NCI-H748 treated with DMSO at 0.1 percent for 48 hours (cell line): ENCODE results near the gene ARMC3.
A peak's percentile ranks its signal among the peaks of the same experiment; 100 is the strongest.
"Not testable (repeated sequence)": the region's sequence is repeated elsewhere in the genome, so short reads cannot be mapped to it uniquely, and the experiment has no call there.

Source experiments
- DNase-seq: peaks from one replicate; lab custom pipeline; 2025; lab: John Stamatoyannopoulos, UW

ARMC3 gene

GRCh38 chr10:23051278-23051677 is 123.4 kb downstream of the ARMC3 start:
- no peak for DNase-seq

DNA sequence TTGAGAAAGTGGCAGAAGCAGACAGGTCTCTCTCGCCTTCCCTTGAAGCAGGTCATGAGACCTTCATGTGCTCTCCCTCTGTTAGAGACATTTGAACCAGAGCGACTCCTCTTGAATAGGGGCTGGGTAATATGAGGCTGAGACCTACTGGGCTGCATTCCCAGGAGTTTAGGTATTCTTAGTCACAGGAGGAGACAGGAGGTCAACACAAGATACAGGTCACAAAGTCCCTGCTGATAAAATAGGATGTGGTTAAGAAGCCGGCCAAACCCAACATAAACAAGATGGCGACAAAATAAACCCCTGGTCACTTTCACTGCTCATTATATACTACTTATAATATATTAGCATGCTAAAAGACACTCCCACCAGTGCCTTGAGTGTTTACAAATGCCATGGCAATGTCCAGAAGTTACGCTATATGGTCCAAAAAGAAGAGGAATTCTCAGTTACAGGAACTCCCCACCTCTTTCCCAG is 124.0 kb downstream of the ARMC3 start:
- no peak for DNase-seq

- DNase-seq: no peak
These were observed 125.2 kb downstream of the ARMC3 start for GRCh38 chr10:23053036-23053435.

GRCh38 chr10:23055424-23056185 is 127.8 kb downstream of the ARMC3 start:
- DNase-seq: no peak

DNA sequence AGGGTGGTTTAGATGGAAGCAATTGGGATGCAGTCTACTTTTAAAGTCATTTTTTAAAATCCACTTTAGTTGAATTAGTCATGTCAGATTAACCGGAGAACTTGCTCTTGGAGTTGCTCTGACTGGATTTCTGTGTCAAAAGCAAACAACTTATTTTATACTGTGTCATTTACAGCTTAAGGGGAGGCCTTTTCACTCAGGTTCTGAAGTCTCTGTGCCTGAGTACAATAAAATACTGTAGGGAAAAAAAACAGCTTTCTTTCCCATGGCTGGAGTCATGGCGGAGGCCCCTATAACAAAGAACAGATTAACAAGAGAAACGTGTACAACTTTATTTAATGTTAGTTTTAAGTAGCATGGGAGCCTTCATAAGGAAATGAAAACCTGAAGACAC is 128.3 kb downstream of the ARMC3 start:
- no peak for DNase-seq

DNA sequence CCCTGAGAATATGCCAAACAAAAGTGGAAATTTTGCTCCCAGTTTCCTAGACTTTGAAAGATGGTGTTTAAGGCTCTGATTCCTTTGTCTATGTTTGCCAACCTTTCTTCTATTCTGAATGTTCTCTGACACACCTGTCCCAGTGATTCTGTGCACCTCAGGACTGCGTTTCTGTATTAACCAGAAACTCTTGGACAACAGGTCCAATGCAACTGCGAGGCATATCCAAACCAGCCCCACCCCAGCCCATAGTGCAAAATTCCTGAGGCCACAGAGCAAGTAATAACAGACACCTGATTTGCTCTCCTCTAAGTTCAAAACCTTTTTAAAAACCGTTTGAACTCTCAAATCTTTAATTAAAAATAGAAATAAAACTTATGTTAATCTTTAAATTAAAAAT is 130.5 kb downstream of the ARMC3 start:
- no peak for DNase-seq

DNA sequence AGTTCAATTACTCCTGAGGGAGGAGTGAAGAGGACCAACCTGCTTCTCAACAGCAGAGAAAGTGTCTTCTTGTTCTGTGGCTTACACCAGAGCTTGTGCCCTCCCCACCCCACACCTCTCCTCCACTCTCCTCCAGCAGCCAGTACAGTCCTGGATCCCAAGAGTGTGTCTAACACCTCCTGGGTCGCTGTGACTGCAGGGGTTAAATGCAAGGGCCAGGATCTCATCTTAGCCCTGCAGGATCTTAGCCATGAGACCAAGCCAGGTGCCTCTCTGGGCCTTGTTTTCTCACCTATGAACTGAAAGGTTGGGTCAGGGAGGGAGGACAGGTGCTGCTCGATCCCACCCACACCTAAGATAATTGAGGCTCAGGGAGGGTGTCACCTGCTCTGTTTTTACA is 133.1 kb downstream of the ARMC3 start:
- no peak for DNase-seq

GRCh38 chr10:23063045-23063972 is 135.5 kb downstream of the ARMC3 start:
- DNase-seq: no peak

DNA sequence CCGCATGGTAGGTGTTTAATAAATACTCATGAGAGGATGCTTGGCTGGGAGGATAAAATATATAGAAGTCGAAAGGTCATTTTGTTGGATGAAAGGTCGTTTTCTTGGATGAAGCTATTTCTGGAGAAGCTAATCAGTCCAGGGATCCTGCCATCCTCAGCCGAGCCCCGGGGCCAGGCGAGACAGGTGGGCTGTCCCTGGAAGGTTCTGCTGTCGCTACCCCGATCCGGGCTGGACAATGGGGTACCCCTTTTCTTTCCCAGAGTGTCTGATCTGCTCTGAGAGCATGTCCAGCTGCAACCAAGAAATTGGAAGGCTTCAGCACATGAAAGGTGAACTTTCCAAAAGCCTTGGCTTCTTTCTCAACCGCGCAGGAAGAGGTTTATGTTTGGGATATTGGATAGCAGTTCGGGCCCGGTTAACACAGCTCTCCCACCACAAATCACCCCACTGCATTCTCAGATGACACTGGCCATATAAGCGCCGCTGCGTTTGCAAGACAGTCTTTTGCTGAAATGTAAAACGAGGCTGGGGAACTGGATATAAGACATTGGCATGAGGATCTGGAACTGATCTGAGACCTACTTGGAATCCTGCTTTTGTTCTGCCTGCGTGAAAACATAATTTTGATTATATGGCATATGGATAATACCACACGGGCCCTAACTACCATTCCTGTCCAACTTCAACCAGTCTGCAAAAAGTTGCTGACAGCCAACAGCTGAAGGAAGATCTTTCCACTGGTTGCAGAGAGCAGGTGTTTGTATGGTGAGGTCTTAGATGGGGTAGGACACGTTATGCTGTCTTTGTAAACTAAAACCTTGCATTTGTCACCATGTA is 136.3 kb downstream of the ARMC3 start:
- DNase-seq: no peak

DNA sequence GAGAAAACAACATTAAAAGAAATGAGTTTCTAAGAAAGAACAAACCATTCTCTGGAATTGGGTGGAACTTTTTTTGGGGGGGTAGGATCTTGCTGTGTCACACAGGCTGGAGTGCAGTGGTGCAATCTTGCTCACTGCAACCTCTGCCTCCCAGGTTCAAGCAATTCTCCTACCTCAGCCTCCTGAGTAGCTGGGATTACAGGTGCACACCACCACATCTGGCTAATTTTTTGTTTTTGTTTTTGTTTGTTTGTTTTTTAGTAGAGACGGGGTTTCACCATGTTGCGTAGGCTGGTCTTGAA is 136.9 kb downstream of the ARMC3 start:
- not testable (repeated sequence) for DNase-seq

- DNase-seq: no peak
These were observed 137.5 kb downstream of the ARMC3 start for GRCh38 chr10:23065181-23065948.

- no peak for DNase-seq
These were observed 139.5 kb downstream of the ARMC3 start for GRCh38 chr10:23067337-23067736.

DNA sequence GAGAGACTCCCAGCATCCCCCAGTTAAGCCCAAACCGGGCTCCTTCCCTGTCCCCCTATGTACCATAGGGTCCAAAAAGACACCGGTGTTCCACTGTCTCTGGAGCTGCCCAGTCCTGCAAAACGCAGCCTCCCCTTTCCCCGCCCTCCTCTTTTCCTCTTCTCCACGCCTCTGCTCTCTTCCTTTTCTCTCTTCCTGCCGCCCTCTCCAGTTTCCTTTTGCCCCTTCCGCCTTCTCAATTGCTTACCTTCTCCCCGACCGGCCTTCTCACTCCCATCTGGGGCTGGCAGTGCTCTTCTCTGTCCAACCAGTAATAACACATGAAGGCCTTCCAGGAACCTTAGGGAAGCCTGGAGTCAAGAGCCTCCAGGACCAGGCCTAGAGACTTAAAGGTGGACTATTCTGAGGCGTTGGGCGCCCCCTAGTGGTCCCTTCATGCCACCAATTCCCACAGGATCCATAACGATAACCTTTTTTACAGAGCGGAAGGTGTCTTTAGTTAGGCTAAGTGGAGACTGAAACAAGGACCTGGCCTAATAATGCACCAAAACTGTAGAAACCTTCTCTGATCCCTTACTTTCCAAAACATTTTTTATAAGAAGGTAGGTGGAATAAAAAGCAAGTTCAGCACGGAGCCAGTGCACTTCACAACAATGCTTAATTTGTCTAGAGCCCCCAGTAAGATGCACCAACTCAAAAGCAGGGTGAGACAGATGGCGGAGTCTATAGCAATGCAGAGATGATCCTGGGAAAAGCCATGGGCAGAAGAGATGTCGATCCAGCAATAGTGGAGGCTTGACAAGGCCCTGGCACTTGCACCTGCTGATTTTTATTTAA is 140.3 kb downstream of the ARMC3 start:
- peak; percentile 10 for DNase-seq

DNA sequence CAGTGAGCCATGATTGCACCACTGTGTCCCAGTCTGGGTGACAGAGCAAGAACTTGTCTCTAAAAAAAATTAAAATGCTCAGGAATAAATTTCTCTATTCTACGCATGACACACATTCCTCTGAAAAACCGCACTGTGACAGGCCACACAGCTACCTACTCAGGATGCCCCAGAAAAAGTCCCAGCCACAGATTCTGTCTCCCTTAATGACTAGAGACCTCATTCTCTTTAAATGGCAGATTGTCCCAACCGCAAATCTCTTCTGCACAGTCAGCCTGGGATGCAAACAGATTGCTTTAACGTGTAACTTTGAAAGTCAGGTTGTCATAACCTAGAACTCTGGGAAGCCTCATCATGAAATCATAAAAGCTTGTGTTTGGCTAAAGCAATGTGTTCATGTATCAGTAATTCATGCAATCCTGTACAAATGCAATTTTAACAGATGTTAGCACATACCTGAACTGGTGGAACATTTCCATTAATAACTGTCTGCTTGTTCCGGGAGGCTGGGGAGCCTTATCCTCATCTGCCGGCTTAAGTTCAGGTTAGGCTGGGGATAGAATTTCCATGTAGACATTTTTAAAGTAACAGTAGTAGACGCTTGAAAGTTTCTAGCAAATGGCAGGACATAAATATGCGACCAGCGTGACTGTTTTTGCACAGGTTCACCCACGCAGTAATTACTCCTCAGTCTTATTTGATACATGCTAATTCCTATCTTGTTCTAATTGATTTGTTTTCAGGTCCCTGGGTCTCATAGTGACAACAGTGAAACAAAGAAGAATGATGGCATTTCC is 141.4 kb downstream of the ARMC3 start:
- no peak for DNase-seq

GRCh38 chr10:23070092-23070912 is 142.4 kb downstream of the ARMC3 start:
- DNase-seq: peak; percentile 17

GRCh38 chr10:23070913-23071218 is 143.0 kb downstream of the ARMC3 start:
- DNase-seq: no peak

DNA sequence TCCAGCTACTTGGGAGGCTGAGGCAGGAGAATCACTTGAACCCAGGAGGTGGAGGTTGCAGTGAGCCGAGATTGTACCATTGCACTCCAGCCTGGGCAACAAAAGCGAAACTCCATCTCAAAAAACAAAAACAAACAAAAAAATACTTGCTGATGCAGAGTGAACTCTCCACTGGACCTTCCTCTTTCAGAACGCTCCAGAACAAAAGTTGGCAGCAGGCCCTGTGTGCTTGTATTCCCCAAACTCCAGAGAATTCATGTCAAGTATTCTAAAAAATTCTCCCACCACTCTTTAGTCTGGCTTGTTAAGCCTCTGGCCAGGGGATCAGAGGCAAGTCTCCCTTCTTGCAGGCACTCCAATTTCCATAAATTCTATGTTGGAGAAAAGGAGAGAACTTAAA is 144.7 kb downstream of the ARMC3 start:
- DNase-seq: not testable (repeated sequence)

DNA sequence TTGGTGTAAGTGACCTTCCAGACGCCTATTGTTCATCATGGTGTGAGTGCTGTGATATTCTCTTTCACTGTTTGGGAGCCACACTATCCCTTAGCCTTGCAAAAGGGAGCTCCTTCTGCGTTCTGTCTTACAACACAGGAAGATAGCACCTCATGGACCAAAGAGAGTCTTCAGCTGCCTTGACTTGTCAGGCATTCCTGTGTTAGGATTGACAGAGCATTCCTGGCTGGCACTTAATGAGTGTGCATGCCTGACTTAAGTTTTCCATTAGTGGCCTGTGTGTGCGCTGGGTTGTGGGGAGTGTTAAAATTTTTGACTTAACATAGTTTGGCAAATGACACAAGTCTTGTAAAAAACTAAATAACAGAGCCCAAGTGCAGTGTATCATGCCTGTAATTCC is 145.7 kb downstream of the ARMC3 start:
- no peak for DNase-seq

DNA sequence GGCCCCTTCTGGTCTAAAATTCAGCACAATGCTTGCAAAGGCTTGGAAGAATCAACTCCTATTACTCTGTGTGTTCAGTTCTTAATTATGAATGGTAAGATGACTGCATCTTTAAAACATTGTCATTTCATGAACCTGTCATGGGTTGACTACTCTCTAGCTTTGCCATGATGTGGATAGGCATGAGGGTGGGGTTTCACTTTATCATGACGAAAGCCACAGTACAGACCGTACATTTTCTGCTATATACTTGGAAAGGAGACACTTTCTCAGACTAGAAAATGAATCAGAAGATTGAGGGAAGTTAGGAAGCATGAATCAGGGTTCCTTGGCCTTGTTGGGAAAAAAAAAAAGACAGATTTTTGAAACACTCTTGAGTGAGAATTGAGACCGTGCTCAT is 147.8 kb downstream of the ARMC3 start:
- no peak for DNase-seq
